ENCODE results near the gene CYP24A1. TPM values are rescaled to one million over a fixed set of nuclear protein-coding genes. Genes with fewer than 3 reads are reported as not detected.

Gene CYP24A1
- total RNA-seq, 1 donor from 2014 or later: not detected

- TF ChIP-seq CTCF (IDR thresholded peaks at IDR 0.05; ENCODE audit: partially characterized antibody, unreplicated experiment): no peak
- no peaks in the 10 kb centered on the region for H3K27me3 Mint-ChIP-seq (ENCODE audit: unreplicated experiment)
- H3K36me3 Mint-ChIP-seq (ENCODE audit: unreplicated experiment): no peaks in the 10 kb centered on the region
- DNase-seq: no peak
- no peak overlapping the region for H3K27ac Mint-ChIP-seq (ENCODE audit: unreplicated experiment)
- no peak overlapping the region for H3K4me3 Mint-ChIP-seq (ENCODE audit: unreplicated experiment)
- H3K4me1 Mint-ChIP-seq (ENCODE audit: low read depth, unreplicated experiment): peaks cover 2% of the 10 kb centered on the region
- peaks cover 2% of the 10 kb centered on the region for H3K9me3 Mint-ChIP-seq (ENCODE audit: unreplicated experiment)
Observed at GRCh38 chr20:54148947-54149764, 24.6 kb downstream of the CYP24A1 start.

GRCh38 chr20:54146672-54147071 lies 27.1 kb downstream of the CYP24A1 start:
- no peak overlapping the region for H3K27ac Mint-ChIP-seq (ENCODE audit: unreplicated experiment)
- no peak for DNase-seq
- no peak overlapping the region for H3K4me3 Mint-ChIP-seq (ENCODE audit: unreplicated experiment)
- peaks cover 2% of the 10 kb centered on the region for H3K9me3 Mint-ChIP-seq (ENCODE audit: unreplicated experiment)
- peaks cover 2% of the 10 kb centered on the region for H3K4me1 Mint-ChIP-seq (ENCODE audit: low read depth, unreplicated experiment)
- H3K27me3 Mint-ChIP-seq (ENCODE audit: unreplicated experiment): no peaks in the 10 kb centered on the region
- TF ChIP-seq CTCF (IDR thresholded peaks at IDR 0.05; ENCODE audit: partially characterized antibody, unreplicated experiment): no peak
- no peaks in the 10 kb centered on the region for H3K36me3 Mint-ChIP-seq (ENCODE audit: unreplicated experiment)

- H3K4me1 Mint-ChIP-seq (ENCODE audit: low read depth, unreplicated experiment): peaks cover 2% of the 10 kb centered on the region
- no peaks in the 10 kb centered on the region for H3K27me3 Mint-ChIP-seq (ENCODE audit: unreplicated experiment)
- H3K4me3 Mint-ChIP-seq (ENCODE audit: unreplicated experiment): no peak overlapping the region
- DNase-seq: no peak
- H3K9me3 Mint-ChIP-seq (ENCODE audit: unreplicated experiment): peaks cover 2% of the 10 kb centered on the region
- TF ChIP-seq CTCF (IDR thresholded peaks at IDR 0.05; ENCODE audit: partially characterized antibody, unreplicated experiment): no peak
- no peaks in the 10 kb centered on the region for H3K36me3 Mint-ChIP-seq (ENCODE audit: unreplicated experiment)
- no peak overlapping the region for H3K27ac Mint-ChIP-seq (ENCODE audit: unreplicated experiment)
Observed at GRCh38 chr20:54144847-54145414, 28.9 kb downstream of the CYP24A1 start.

- Mint-ChIP-seq H3K27ac (ENCODE audit: unreplicated experiment) (no peak overlapping the region), H3K27me3 (ENCODE audit: unreplicated experiment) (no peaks in the 10 kb centered on the region), H3K9me3 (ENCODE audit: unreplicated experiment) (no peaks in the 10 kb centered on the region), H3K36me3 (ENCODE audit: unreplicated experiment) (no peaks in the 10 kb centered on the region), H3K4me3 (ENCODE audit: unreplicated experiment) (no peak overlapping the region), H3K4me1 (ENCODE audit: low read depth, unreplicated experiment) (no peaks in the 10 kb centered on the region)
- no peak for DNase-seq
- TF ChIP-seq CTCF (IDR thresholded peaks at IDR 0.05; ENCODE audit: partially characterized antibody, unreplicated experiment): no peak
Observed at GRCh38 chr20:54140927-54141566, 32.7 kb downstream of the CYP24A1 start.

GRCh38 chr20:54140486-54140885 lies 33.3 kb downstream of the CYP24A1 start:
- Mint-ChIP-seq H3K9me3 (ENCODE audit: unreplicated experiment) (no peaks in the 10 kb centered on the region), H3K36me3 (ENCODE audit: unreplicated experiment) (no peaks in the 10 kb centered on the region), H3K4me3 (ENCODE audit: unreplicated experiment) (no peak overlapping the region), H3K27ac (ENCODE audit: unreplicated experiment) (no peak overlapping the region), H3K4me1 (ENCODE audit: low read depth, unreplicated experiment) (no peaks in the 10 kb centered on the region), H3K27me3 (ENCODE audit: unreplicated experiment) (no peaks in the 10 kb centered on the region)
- no peak for DNase-seq
- no peak for TF ChIP-seq CTCF (IDR thresholded peaks at IDR 0.05; ENCODE audit: partially characterized antibody, unreplicated experiment)

Measured in glutamatergic neuron (in vitro differentiated cells).